PC-3 (cell line): Measurements from ENCODE around the gene LCLAT1.

Experiments used
- CTCF ChIP-seq: fragments of 300-600 bp; sonication (generic); conservative IDR thresholded peaks from 2 replicates; pipeline ENCODE4 v1.5.1; 2017; ENCODE audit warnings: antibody characterized with exemption, low read depth, mild to moderate bottlenecking, low read length
- EZH2 ChIP-seq: fragments of 300-600 bp; sonication (generic); IDR thresholded peaks from one replicate; pipeline ENCODE4 v1.6.1; 2017; ENCODE audit warnings: antibody characterized with exemption, mild to moderate bottlenecking, low read length; ENCODE audit not compliant: unreplicated experiment
- EZH2phosphoT487 ChIP-seq: fragments of 300-600 bp; sonication (generic); IDR thresholded peaks from 2 replicates; pipeline ENCODE4 v1.6.1; 2018; ENCODE audit warnings: mild to moderate bottlenecking, antibody characterized with exemption, low read length, borderline replicate concordance

GRCh38 chr2:30444273-30444672, 2.8 kb upstream of the LCLAT1 start:
- no peak for TF ChIP-seq CTCF
- no peak for TF ChIP-seq EZH2
- TF ChIP-seq EZH2phosphoT487: no peak
